BLaER1 treated with 17β-estradiol and CSF1 and Interleukin-3, amounts not matched to agents 10 nM and 100 nM (cell line): ENCODE results near the gene ACBD5.
"Not testable (repeated sequence)": the region's sequence is repeated elsewhere in the genome, so short reads cannot be mapped to it uniquely, and the experiment has no call there.

Experiments used
- H3K27ac ChIP-seq, 11 experiments: shearing (Covaris generic); formaldehyde crosslinking; 2 replicates each; pipeline ENCODE4 v1.8.1; 2022
- H3K27me3 ChIP-seq, 11 experiments: shearing (Covaris generic); formaldehyde crosslinking; 2 replicates each; pipeline ENCODE4 v1.8.1; 2022
- H3K36me3 ChIP-seq, 11 experiments: shearing (Covaris generic); formaldehyde crosslinking; 2 replicates each; pipeline ENCODE4 v1.8.1; 2022
- H3K4me1 ChIP-seq, 10 experiments: shearing (Covaris generic); formaldehyde crosslinking; 2 replicates each; pipeline ENCODE4 v1.8.1; 2022
- H3K4me2 ChIP-seq, 11 experiments: shearing (Covaris generic); formaldehyde crosslinking; 2 replicates each; pipeline ENCODE4 v1.8.1; 2022
- H3K4me3 ChIP-seq, 10 experiments: shearing (Covaris generic); formaldehyde crosslinking; 2 replicates each; pipeline ENCODE4 v1.8.1; 2022
- H3K9ac ChIP-seq, 11 experiments: shearing (Covaris generic); formaldehyde crosslinking; 2 replicates each; pipeline ENCODE4 v1.8.1; 2022
- H3K9me3 ChIP-seq, 11 experiments: shearing (Covaris generic); formaldehyde crosslinking; replicated peaks in 1 of 11; 2 replicates each; pipeline ENCODE4 v1.8.1; 2022
- H4K20me1 ChIP-seq, 11 experiments: shearing (Covaris generic); formaldehyde crosslinking; 2 replicates each; pipeline ENCODE4 v1.8.1; 2022
- Cebpa-rat ChIP-seq, 11 experiments: shearing (Covaris generic); IDR thresholded peaks; 2 replicates each; pipeline ENCODE4 v1.8.1; 2022

The ACBD5 gene

DNA sequence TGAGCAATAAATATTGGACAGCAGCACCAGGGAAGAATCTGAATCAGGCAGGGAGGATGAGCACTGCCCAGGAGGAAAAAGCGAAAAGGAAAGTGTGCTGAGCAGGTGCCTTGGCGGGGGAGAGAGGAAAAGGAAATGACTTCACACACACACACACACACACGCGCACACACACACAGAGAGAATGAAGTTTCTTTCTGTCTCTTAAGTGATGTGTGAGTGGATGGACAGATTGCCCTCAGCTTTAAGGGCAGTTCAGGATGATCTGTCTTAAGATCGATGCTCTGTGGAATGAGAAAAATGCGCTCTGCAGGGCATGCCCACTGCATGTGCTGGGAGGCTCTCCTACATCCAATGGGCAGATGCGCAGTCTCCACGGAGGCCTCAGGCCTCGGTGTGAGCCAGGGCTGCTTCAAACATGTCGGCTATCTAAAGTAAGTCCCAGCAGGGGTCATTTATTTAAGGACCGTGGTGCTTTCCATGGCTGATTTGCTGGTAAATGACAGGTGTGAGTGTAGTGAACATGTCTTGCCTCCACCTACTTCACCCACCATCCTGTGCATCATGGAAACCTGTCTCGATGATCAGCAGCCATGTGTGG lies 2.5 kb upstream of the ACBD5 start:
- Histone ChIP-seq H3K9me3 (no peaks in the 10 kb centered on the region), H3K27ac (peak overlapping the region; percentile 90 to 98 (median 95)), H3K36me3 (no peaks in the 10 kb centered on the region), H3K4me1 (peaks cover 22 to 34% (median 31%) of the 10 kb centered on the region in 10 experiments), H4K20me1 (no peaks in the 10 kb centered on the region), H3K4me3 (peak overlapping the region; percentile 68 to 89 (median 80)), H3K27me3 (no peaks in the 10 kb centered on the region), H3K9ac (peak overlapping the region; percentile 81 to 95 (median 89)), H3K4me2 (peak overlapping the region; percentile 81 to 98 (median 94))
- no peak for TF ChIP-seq Cebpa-rat (IDR thresholded peaks at IDR 0.05)

DNA sequence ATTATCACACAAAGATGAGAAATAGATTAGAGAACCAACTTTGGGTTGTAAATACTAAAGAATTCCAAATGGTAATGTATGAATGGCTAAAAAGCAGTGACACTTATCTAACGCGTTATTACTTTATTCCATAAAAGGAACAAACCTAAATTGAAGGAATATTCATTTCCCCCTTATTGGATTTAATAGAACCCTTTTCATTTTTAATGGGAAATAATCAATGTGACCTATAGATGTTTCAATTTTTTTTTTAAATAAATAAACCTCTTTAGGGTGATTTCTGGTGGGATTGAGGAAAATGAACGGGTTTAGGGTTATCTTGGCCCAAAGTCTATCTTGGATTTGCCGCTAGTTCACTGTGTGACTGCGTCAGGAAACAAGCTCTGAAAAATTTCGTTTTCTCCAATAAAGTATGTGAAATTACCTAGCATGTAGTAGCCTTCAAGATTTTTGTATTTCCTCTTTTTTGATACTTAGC lies 1.9 kb upstream of the ACBD5 start:
- Histone ChIP-seq H3K4me1 (peaks cover 28 to 37% (median 31%) of the 10 kb centered on the region in 10 experiments), H3K4me3 (peak overlapping the region; percentile 68 to 89 (median 80)), H3K27me3 (no peaks in the 10 kb centered on the region)

DNA sequence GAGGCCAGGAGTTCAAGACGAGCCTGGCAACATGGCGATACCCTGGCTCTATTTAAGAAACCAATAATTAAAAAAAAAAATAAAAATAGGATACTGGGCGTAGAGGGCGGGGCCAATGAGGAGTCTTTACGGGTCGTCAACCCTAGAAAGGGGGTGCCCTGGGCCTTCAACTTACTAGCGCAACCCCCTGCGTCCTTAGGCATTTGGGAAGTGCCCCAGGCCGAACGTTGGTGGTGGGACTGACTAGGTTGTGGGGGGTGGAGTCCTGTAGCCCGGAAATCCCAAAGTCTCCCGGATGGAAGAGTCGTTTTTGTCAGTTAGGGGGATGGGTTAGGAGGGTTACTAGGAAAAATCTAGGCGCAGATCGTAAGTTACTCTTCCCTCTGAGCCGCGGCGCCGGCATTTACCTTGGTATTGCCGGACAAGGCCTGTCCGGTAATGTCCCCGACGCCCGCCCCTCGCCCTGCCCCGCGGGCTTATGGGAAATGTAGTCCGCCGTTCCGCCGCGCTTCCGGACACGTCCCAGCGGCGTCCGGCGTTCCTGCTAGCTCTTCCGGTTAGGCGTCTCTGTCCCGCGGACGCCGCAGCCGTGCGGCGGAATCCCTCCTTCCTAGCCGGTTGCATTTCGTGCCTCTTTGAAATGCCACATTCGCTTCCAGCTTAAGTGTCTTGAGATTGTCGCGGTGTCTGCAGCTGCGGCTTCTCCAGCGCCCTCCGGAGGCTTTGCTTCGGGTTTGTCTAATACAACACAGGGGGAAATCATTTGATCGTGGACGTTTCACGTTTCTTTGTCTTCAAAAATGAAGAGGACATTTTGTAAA lies 1.3 kb upstream of the ACBD5 start:
- H3K9me3 ChIP-seq, result no peaks in the 10 kb centered on the region
- H3K9ac ChIP-seq, result peak overlapping the region; percentile 81 to 95 (median 89)
- H3K27me3 ChIP-seq, result no peaks in the 10 kb centered on the region
- H4K20me1 ChIP-seq, result no peaks in the 10 kb centered on the region
- H3K36me3 ChIP-seq, result no peaks in the 10 kb centered on the region
- peaks cover 29 to 39% (median 32%) of the 10 kb centered on the region in 10 experiments for H3K4me1 ChIP-seq
- peak overlapping the region; percentile 81 to 99 (median 95) for H3K4me2 ChIP-seq
- peak overlapping the region; percentile 68 to 89 (median 80) for H3K4me3 ChIP-seq
- no peak for TF ChIP-seq Cebpa-rat (IDR thresholded peaks at IDR 0.05)
- H3K27ac ChIP-seq, result peak overlapping the region; percentile 90 to 98 (median 95)

More for the DNA sequence above, 1.9 kb upstream of the ACBD5 start:
- H3K36me3 ChIP-seq, result no peaks in the 10 kb centered on the region
- H4K20me1 ChIP-seq, result no peaks in the 10 kb centered on the region
- peak overlapping the region; percentile 81 to 98 (median 94) for H3K4me2 ChIP-seq
- TF ChIP-seq Cebpa-rat (IDR thresholded peaks at IDR 0.05), result no peak
- H3K27ac ChIP-seq, result peak overlapping the region; percentile 90 to 98 (median 95)
- H3K9ac ChIP-seq, result peak overlapping the region; percentile 81 to 95 (median 89)
- H3K9me3 ChIP-seq, result no peaks in the 10 kb centered on the region

DNA sequence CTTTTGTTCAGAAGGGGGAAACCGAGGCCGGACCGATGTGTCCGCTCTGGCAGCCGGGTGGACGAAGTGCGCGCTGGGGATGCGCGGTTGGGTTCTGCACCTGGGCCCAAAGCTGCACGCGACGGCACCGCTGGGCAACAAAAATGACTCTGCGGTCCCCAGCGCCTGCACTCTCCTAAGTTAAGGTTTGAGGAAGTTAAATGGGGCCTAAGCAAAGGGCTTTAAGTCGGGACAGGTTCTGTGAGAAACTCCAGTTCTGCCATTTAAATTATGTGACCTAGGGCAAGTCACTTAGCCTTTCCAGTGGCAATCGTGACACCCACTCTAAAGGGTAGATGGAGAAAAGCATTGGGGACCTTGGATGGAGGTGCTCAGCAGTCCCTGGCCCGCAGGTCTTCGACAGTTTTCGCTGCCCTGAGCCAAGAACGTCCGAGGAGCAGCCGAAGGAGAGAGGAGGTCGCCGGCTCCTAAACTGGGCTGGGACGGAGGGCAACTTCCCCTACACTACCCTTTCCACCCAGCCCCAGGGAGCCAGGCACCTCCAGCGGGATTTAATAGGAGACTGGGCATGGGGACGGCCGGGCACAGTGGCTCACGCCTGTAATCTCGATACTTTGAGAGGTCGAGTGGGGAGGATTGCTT lies 534 bp upstream of the ACBD5 start:
- Histone ChIP-seq H3K4me3 (peak overlapping the region; percentile 68 to 89 (median 80)), H3K36me3 (no peaks in the 10 kb centered on the region), H3K27ac (peak overlapping the region; percentile 90 to 98 (median 95)), H3K27me3 (no peaks in the 10 kb centered on the region), H3K4me2 (peak overlapping the region; percentile 81 to 99 (median 95)), H4K20me1 (no peaks in the 10 kb centered on the region), H3K9me3 (no peaks in the 10 kb centered on the region), H3K9ac (peak overlapping the region; percentile 81 to 95 (median 89)), H3K4me1 (peaks cover 29 to 39% (median 32%) of the 10 kb centered on the region in 10 experiments)
- no peak for TF ChIP-seq Cebpa-rat (IDR thresholded peaks at IDR 0.05)

DNA sequence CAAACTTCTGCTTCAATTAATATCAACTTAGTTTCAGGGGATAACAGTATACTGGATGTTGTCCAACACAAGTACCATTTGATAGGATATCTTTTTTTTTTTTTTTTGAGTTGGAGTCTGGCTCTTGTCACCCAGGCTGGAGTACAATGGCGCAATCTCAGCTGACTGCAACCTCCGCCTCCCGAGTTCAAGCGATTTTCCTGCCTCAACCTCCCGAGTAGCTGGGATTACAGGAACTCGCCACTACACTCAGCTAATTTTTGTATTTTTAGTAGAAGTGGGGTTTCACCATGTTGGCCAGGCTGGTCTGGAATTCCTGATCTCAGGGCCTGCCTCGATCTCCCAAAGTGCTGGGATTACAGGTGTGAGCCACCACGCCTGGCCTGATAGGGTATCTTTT lies 3.1 kb downstream of the ACBD5 start:
- H3K4me1 ChIP-seq, result peaks cover 20 to 30% (median 21%) of the 10 kb centered on the region in 10 experiments
- H3K4me2 ChIP-seq, result peak overlapping the region in 3 of 11 experiments; percentile 21 to 37 (median 32); a peak in 3 of 22 replicates
- peaks cover 0 to 11% (median 0%) of the 10 kb centered on the region in 11 experiments; a peak in 3 of 22 replicates for H4K20me1 ChIP-seq
- H3K27me3 ChIP-seq, H3K9me3 ChIP-seq, H3K9ac ChIP-seq, H3K4me3 ChIP-seq, H3K27ac ChIP-seq: not testable (repeated sequence)
- peaks cover 9 to 28% (median 17%) of the 10 kb centered on the region in 11 experiments; a peak in 21 of 22 replicates for H3K36me3 ChIP-seq

DNA sequence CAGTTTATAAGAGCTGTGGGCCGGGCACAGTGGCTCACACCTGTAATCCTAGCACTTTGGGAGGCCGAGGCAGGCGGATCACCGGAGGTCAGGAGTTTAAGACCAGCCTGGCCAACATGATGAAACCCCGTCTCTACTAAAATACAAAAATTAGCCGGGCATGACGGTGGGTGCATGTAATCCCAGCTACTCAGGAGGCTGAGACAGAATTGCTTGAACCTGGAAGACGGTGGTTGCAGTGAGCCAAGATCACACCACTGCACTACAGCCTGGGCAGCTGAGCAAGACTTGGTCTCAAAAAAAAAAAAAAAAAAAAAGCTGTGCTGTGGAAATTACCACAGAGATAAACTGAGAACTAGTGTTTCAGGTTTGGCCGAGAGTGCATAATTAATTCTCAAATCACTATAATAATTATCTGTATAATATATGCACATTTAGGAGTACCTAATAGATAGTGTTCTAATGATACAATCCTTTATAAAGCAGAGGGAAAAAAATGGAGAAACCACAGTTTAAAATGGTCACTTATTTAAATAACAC lies 3.9 kb downstream of the ACBD5 start:
- Histone ChIP-seq H3K4me1 (peaks cover 20 to 30% (median 21%) of the 10 kb centered on the region in 10 experiments), H3K36me3 (peaks cover 9 to 36% (median 24%) of the 10 kb centered on the region in 11 experiments), H4K20me1 (peaks cover 0 to 11% (median 0%) of the 10 kb centered on the region in 11 experiments; a peak in 3 of 22 replicates)
- not testable (repeated sequence) for H3K9ac ChIP-seq, H3K4me2 ChIP-seq, H3K27me3 ChIP-seq, H3K27ac ChIP-seq, H3K4me3 ChIP-seq, H3K9me3 ChIP-seq

DNA sequence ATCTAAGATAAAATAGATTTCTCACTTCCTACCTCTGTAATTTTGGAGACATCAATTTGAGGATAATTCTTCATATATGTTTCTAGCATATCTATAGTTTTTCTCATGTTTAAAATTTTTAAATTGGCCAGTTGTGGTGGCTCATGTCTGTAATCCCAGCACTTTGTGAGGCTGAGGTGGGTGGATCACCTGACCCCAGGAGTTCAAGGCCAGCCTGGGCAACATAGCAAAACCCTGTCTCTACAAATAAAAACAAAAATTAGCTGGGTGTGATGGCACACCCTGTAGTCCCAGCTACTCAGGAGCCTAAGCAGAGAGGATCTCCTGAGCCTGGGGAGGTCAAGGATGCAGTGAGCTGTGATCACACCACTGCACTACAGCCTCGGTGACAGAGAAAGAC lies 4.9 kb downstream of the ACBD5 start:
- Histone ChIP-seq H3K9me3 (no peaks in the 10 kb centered on the region), H3K27me3 (no peaks in the 10 kb centered on the region), H3K4me1 (peaks cover 12 to 28% (median 13%) of the 10 kb centered on the region in 10 experiments; a peak in 19 of 20 replicates), H3K4me2 (no peak overlapping the region), H4K20me1 (peaks cover 0 to 11% (median 0%) of the 10 kb centered on the region in 11 experiments; a peak in 3 of 22 replicates), H3K9ac (0 out of 22 replicates have a peak overlapping the region, but pooled peaks of 1 of the 11 experiments have one; percentile 35), H3K27ac (no peak overlapping the region), H3K36me3 (peaks cover 19 to 45% (median 33%) of the 10 kb centered on the region in 11 experiments), H3K4me3 (no peak overlapping the region)
- TF ChIP-seq Cebpa-rat (IDR thresholded peaks at IDR 0.05), result no peak

DNA sequence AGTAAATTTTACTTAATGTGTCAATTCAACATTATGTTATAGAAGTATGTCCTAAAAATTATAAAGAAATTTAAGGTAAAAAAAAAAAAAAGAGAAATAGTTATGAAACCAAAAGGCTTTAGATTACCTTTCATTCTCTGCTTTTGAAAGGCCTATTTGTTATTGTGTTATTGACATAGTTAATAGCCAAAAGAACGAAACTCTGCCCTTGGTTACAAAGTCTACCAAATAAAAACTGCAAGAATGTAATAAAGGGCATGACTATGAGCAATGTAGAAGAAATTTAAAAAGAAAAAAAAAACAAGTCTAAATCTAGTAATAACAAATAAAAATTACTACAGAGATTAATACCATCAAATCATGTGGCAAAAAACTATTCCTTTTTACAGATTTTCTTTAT lies 10.6 kb downstream of the ACBD5 start:
- peaks cover 0 to 5% (median 0%) of the 10 kb centered on the region in 11 experiments; a peak in 4 of 22 replicates for H4K20me1 ChIP-seq
- H3K4me2 ChIP-seq, result no peak overlapping the region
- H3K27me3 ChIP-seq, result no peaks in the 10 kb centered on the region
- no peak for TF ChIP-seq Cebpa-rat (IDR thresholded peaks at IDR 0.05)
- no peaks in the 10 kb centered on the region for H3K4me1 ChIP-seq
- no peak overlapping the region for H3K9ac ChIP-seq
- H3K9me3 ChIP-seq, result no peaks in the 10 kb centered on the region
- no peak overlapping the region for H3K4me3 ChIP-seq
- H3K36me3 ChIP-seq, result peaks cover 42 to 88% (median 66%) of the 10 kb centered on the region in 11 experiments
- H3K27ac ChIP-seq, result no peak overlapping the region
